ENCODE results near the gene ADAMTS20. TPM values are rescaled to one million over a fixed set of nuclear protein-coding genes. Genes with fewer than 3 reads are reported as not detected.

Gene ADAMTS20
- total and polyA plus RNA-seq, 4 experiments from 2014 or later = not detected

GRCh38 chr12:43406801-43407200, 145.2 kb downstream of the ADAMTS20 start:
- intact Hi-C loops (cut with micrococcal nuclease) = no loop called here
- Histone ChIP-seq H3K27me3 (ENCODE audit: insufficient read depth, low read length) (no peaks in the 10 kb centered on the region), H3K36me3 (ENCODE audit: insufficient read depth, low read length) (no peaks in the 10 kb centered on the region), H3K4me1 (ENCODE audit: insufficient read depth, low read length) (no peaks in the 10 kb centered on the region), H3K4me3 (ENCODE audit: low read length in 2 of 2) (no peak overlapping the region), H3K27ac (ENCODE audit: low read depth, low read length) (no peak overlapping the region), H3K9me3 (ENCODE audit: control insufficient read depth in 1 of 2, low read length in 2 of 2) (no peaks in the 10 kb centered on the region)
- Mint-ChIP-seq H3K27me3 (peaks cover 0 to 2% of the 10 kb centered on the region in 2 donors), H3K36me3 (no peaks in the 10 kb centered on the region), H3K27ac (no peak overlapping the region), H3K4me3 (no peak overlapping the region), H3K4me1 (no peaks in the 10 kb centered on the region), H3K9me3 (no peaks in the 10 kb centered on the region)
- no peak for DNase-seq
- CTCF ChIA-PET (ENCODE audit: partially characterized antibody) = interaction anchor here (1.0 kb wide), 1 partner anchor 12 kb away, joined by 3 read pairs; no protein-coding TSS in a partner anchor
- POLR2A ChIA-PET (ENCODE audit: partially characterized antibody) = no interaction called here

GRCh38 chr12:43402436-43402835, 149.6 kb downstream of the ADAMTS20 start:
- Histone ChIP-seq H3K27ac (ENCODE audit: low read depth, low read length) (no peak overlapping the region), H3K4me3 (ENCODE audit: low read length in 2 of 2) (no peak overlapping the region), H3K27me3 (ENCODE audit: insufficient read depth, low read length) (no peaks in the 10 kb centered on the region), H3K4me1 (ENCODE audit: insufficient read depth, low read length) (no peaks in the 10 kb centered on the region), H3K9me3 (ENCODE audit: control insufficient read depth in 1 of 2, low read length in 2 of 2) (no peaks in the 10 kb centered on the region), H3K36me3 (ENCODE audit: insufficient read depth, low read length) (no peaks in the 10 kb centered on the region)
- DNase-seq = no peak
- POLR2A ChIA-PET (ENCODE audit: partially characterized antibody) = no interaction called here
- intact Hi-C loops (cut with micrococcal nuclease) = no loop called here
- CTCF ChIA-PET (ENCODE audit: partially characterized antibody) = no interaction called here
- no peaks in the 10 kb centered on the region for H3K36me3 Mint-ChIP-seq
- H3K27me3 Mint-ChIP-seq = peaks cover 0 to 2% of the 10 kb centered on the region in 2 donors
- no peaks in the 10 kb centered on the region for H3K9me3 Mint-ChIP-seq
- no peak overlapping the region for H3K4me3 Mint-ChIP-seq
- no peaks in the 10 kb centered on the region for H3K4me1 Mint-ChIP-seq
- H3K27ac Mint-ChIP-seq = no peak overlapping the region

GRCh38 chr12:43401096-43401495, 150.9 kb downstream of the ADAMTS20 start:
- no peak overlapping the region for H3K27ac ChIP-seq (ENCODE audit: low read depth, low read length)
- H3K36me3 ChIP-seq (ENCODE audit: insufficient read depth, low read length) = no peaks in the 10 kb centered on the region
- DNase-seq = no peak
- H3K9me3 ChIP-seq (ENCODE audit: control insufficient read depth in 1 of 2, low read length in 2 of 2) = no peaks in the 10 kb centered on the region
- Mint-ChIP-seq H3K27ac (no peak overlapping the region), H3K36me3 (no peaks in the 10 kb centered on the region), H3K9me3 (no peaks in the 10 kb centered on the region), H3K4me3 (no peak overlapping the region), H3K4me1 (no peaks in the 10 kb centered on the region), H3K27me3 (peaks cover 0 to 2% of the 10 kb centered on the region in 2 donors)
- ChIA-PET POLR2A (ENCODE audit: partially characterized antibody) (no interaction called here), CTCF (ENCODE audit: partially characterized antibody) (no interaction called here)
- H3K27me3 ChIP-seq (ENCODE audit: insufficient read depth, low read length) = no peaks in the 10 kb centered on the region
- intact Hi-C loops (cut with micrococcal nuclease) = no loop called here
- no peaks in the 10 kb centered on the region for H3K4me1 ChIP-seq (ENCODE audit: insufficient read depth, low read length)
- H3K4me3 ChIP-seq (ENCODE audit: low read length in 2 of 2) = no peak overlapping the region

- no peak overlapping the region for H3K27ac ChIP-seq (ENCODE audit: low read depth, low read length)
- no peaks in the 10 kb centered on the region for H3K9me3 ChIP-seq (ENCODE audit: control insufficient read depth in 1 of 2, low read length in 2 of 2)
- CTCF ChIA-PET (ENCODE audit: partially characterized antibody) = no interaction called here
- Mint-ChIP-seq H3K27ac (no peak overlapping the region), H3K4me1 (no peaks in the 10 kb centered on the region), H3K4me3 (no peak overlapping the region), H3K9me3 (peaks cover 0 to 2% (median 0%) of the 10 kb centered on the region in 8 donors), H3K36me3 (no peaks in the 10 kb centered on the region), H3K27me3 (no peaks in the 10 kb centered on the region)
- H3K4me1 ChIP-seq (ENCODE audit: insufficient read depth, low read length) = no peaks in the 10 kb centered on the region
- POLR2A ChIA-PET (ENCODE audit: partially characterized antibody) = no interaction called here
- H3K4me3 ChIP-seq (ENCODE audit: low read length in 2 of 2) = no peak overlapping the region
- no peaks in the 10 kb centered on the region for H3K36me3 ChIP-seq (ENCODE audit: insufficient read depth, low read length)
- DNase-seq = no peak
- intact Hi-C loops (cut with micrococcal nuclease) = no loop called here
- no peaks in the 10 kb centered on the region for H3K27me3 ChIP-seq (ENCODE audit: insufficient read depth, low read length)
Observed at GRCh38 chr12:43396671-43397070, 155.3 kb downstream of the ADAMTS20 start.

- intact Hi-C loops (cut with micrococcal nuclease) = no loop called here
- no peaks in the 10 kb centered on the region for H3K36me3 Mint-ChIP-seq
- CTCF ChIA-PET (ENCODE audit: partially characterized antibody) = no interaction called here
Observed at GRCh38 chr12:43392116-43392515, 159.9 kb downstream of the ADAMTS20 start.

GRCh38 chr12:43381879-43382278, 170.1 kb downstream of the ADAMTS20 start:
- H3K36me3 ChIP-seq (ENCODE audit: insufficient read depth, low read length) = no peaks in the 10 kb centered on the region
- no peak overlapping the region for H3K4me3 Mint-ChIP-seq
- no peak overlapping the region for H3K27ac Mint-ChIP-seq
- peaks cover 2 to 13% (median 6%) of the 10 kb centered on the region in 8 donors for H3K9me3 Mint-ChIP-seq
- intact Hi-C loops (cut with micrococcal nuclease) = no loop called here
- H3K27me3 Mint-ChIP-seq = no peaks in the 10 kb centered on the region
- H3K27me3 ChIP-seq (ENCODE audit: insufficient read depth, low read length) = no peaks in the 10 kb centered on the region
- POLR2A ChIA-PET (ENCODE audit: partially characterized antibody) = no interaction called here
- CTCF ChIA-PET (ENCODE audit: partially characterized antibody) = no interaction called here
- H3K4me1 Mint-ChIP-seq = no peaks in the 10 kb centered on the region
- no peak for DNase-seq
- H3K9me3 ChIP-seq (ENCODE audit: control insufficient read depth in 1 of 2, low read length in 2 of 2) = no peaks in the 10 kb centered on the region
- H3K4me3 ChIP-seq (ENCODE audit: low read length in 2 of 2) = no peak overlapping the region
- H3K27ac ChIP-seq (ENCODE audit: low read depth, low read length) = no peak overlapping the region
- H3K36me3 Mint-ChIP-seq = no peaks in the 10 kb centered on the region
- no peaks in the 10 kb centered on the region for H3K4me1 ChIP-seq (ENCODE audit: insufficient read depth, low read length)

More at GRCh38 chr12:43392116-43392515, 159.9 kb downstream of the ADAMTS20 start:
- POLR2A ChIA-PET (ENCODE audit: partially characterized antibody) = no interaction called here
- Mint-ChIP-seq H3K9me3 (peaks cover 0 to 6% (median 0%) of the 10 kb centered on the region in 8 donors), H3K27me3 (no peaks in the 10 kb centered on the region), H3K4me1 (no peaks in the 10 kb centered on the region), H3K27ac (no peak overlapping the region), H3K4me3 (no peak overlapping the region)
- Histone ChIP-seq H3K4me3 (ENCODE audit: low read length in 2 of 2) (no peak overlapping the region), H3K27me3 (ENCODE audit: insufficient read depth, low read length) (no peaks in the 10 kb centered on the region), H3K4me1 (ENCODE audit: insufficient read depth, low read length) (no peaks in the 10 kb centered on the region), H3K9me3 (ENCODE audit: control insufficient read depth in 1 of 2, low read length in 2 of 2) (peaks cover 0 to 4% of the 10 kb centered on the region in 2 donors), H3K36me3 (ENCODE audit: insufficient read depth, low read length) (no peaks in the 10 kb centered on the region), H3K27ac (ENCODE audit: low read depth, low read length) (no peak overlapping the region)
- no peak for DNase-seq

- no peaks in the 10 kb centered on the region for H3K27me3 ChIP-seq (ENCODE audit: insufficient read depth, low read length)
- intact Hi-C loops (cut with micrococcal nuclease) = no loop called here
- Mint-ChIP-seq H3K27ac (no peak overlapping the region), H3K9me3 (peaks cover 0 to 11% (median 4%) of the 10 kb centered on the region in 8 donors), H3K4me1 (no peaks in the 10 kb centered on the region), H3K36me3 (no peaks in the 10 kb centered on the region), H3K27me3 (no peaks in the 10 kb centered on the region), H3K4me3 (no peak overlapping the region)
- no peak for DNase-seq
- H3K4me1 ChIP-seq (ENCODE audit: insufficient read depth, low read length) = no peaks in the 10 kb centered on the region
- no peak overlapping the region for H3K4me3 ChIP-seq (ENCODE audit: low read length in 2 of 2)
- H3K9me3 ChIP-seq (ENCODE audit: control insufficient read depth in 1 of 2, low read length in 2 of 2) = no peaks in the 10 kb centered on the region
- no peak overlapping the region for H3K27ac ChIP-seq (ENCODE audit: low read depth, low read length)
- no peaks in the 10 kb centered on the region for H3K36me3 ChIP-seq (ENCODE audit: insufficient read depth, low read length)
- POLR2A ChIA-PET (ENCODE audit: partially characterized antibody) = no interaction called here
- CTCF ChIA-PET (ENCODE audit: partially characterized antibody) = no interaction called here
Observed at GRCh38 chr12:43378448-43378847, 173.6 kb downstream of the ADAMTS20 start.

- peaks cover 0 to 3% (median 0%) of the 10 kb centered on the region in 8 donors for H3K9me3 Mint-ChIP-seq
- H3K27ac Mint-ChIP-seq = no peak overlapping the region
- Histone ChIP-seq H3K27ac (ENCODE audit: low read depth, low read length) (no peak overlapping the region), H3K9me3 (ENCODE audit: control insufficient read depth in 1 of 2, low read length in 2 of 2) (no peaks in the 10 kb centered on the region), H3K4me3 (ENCODE audit: low read length in 2 of 2) (no peak overlapping the region), H3K4me1 (ENCODE audit: insufficient read depth, low read length) (no peaks in the 10 kb centered on the region), H3K36me3 (ENCODE audit: insufficient read depth, low read length) (no peaks in the 10 kb centered on the region), H3K27me3 (ENCODE audit: insufficient read depth, low read length) (no peaks in the 10 kb centered on the region)
- H3K4me1 Mint-ChIP-seq = no peaks in the 10 kb centered on the region
- H3K36me3 Mint-ChIP-seq = no peaks in the 10 kb centered on the region
- no peak overlapping the region for H3K4me3 Mint-ChIP-seq
- ChIA-PET POLR2A (ENCODE audit: partially characterized antibody) (no interaction called here), CTCF (ENCODE audit: partially characterized antibody) (no interaction called here)
- DNase-seq = no peak
- intact Hi-C loops (cut with micrococcal nuclease) = no loop called here
- no peaks in the 10 kb centered on the region for H3K27me3 Mint-ChIP-seq
Observed at GRCh38 chr12:43370263-43370662, 181.7 kb downstream of the ADAMTS20 start.
